ENCODE results near the gene SDCBP2. TPM values are rescaled to one million over a fixed set of nuclear protein-coding genes. Genes with fewer than 3 reads are reported as not detected.

The SDCBP2 gene
- total and polyA plus RNA-seq, 2 of the 13 experiments (the other 11 are each of a cell fraction or from before 2014, with no cell fraction given) = 1.2 to 2.4 TPM

- TF ChIP-seq ZHX1 (CRISPR knock-in tag; IDR thresholded peaks at IDR 0.05; ENCODE audit: low read depth) = no peak
- no peak for TF ChIP-seq THAP11 (CRISPR knock-in tag; IDR thresholded peaks at IDR 0.05)
- no peak for TF ChIP-seq ZBTB3 (CRISPR knock-in tag; IDR thresholded peaks at IDR 0.05; ENCODE audit: borderline replicate concordance, low read depth)
- TF ChIP-seq ARHGAP35 (CRISPR knock-in tag; IDR thresholded peaks at IDR 0.05; ENCODE audit: borderline replicate concordance) = no peak
- no peak for TF ChIP-seq EHMT2 (IDR thresholded peaks at IDR 0.05; ENCODE audit: borderline replicate concordance, low read depth, low read length)
- TF ChIP-seq BORCS8-MEF2B (CRISPR knock-in tag; IDR thresholded peaks at IDR 0.05) = no peak
- TF ChIP-seq ZNF281 (CRISPR knock-in tag; IDR thresholded peaks at IDR 0.05; ENCODE audit: borderline replicate concordance) = no peak
- TF ChIP-seq FOXJ3 (CRISPR knock-in tag; IDR thresholded peaks at IDR 0.05; ENCODE audit: borderline replicate concordance) = no peak
- TF ChIP-seq ATF5 (CRISPR knock-in tag; IDR thresholded peaks at IDR 0.05; ENCODE audit: low read depth) = 0 out of 2 replicates have a peak, but pooled peaks have one; percentile 14
- TF ChIP-seq DMTF1 (CRISPR knock-in tag; IDR thresholded peaks at IDR 0.05) = no peak
- TF ChIP-seq ESRRA (CRISPR knock-in tag; IDR thresholded peaks at IDR 0.05; ENCODE audit: low read depth) = no peak
- no peak for TF ChIP-seq SCMH1 (CRISPR knock-in tag; IDR thresholded peaks at IDR 0.05; ENCODE audit: borderline replicate concordance)
- no peak for TF ChIP-seq TMF1 (CRISPR knock-in tag; IDR thresholded peaks at IDR 0.05; ENCODE audit: low read depth)
- no peak for TF ChIP-seq SSRP1 (CRISPR knock-in tag; IDR thresholded peaks at IDR 0.05)
- no peak for TF ChIP-seq ZNF383 (CRISPR knock-in tag; IDR thresholded peaks at IDR 0.05; ENCODE audit: borderline replicate concordance)
- no peak for TF ChIP-seq GMEB2 (CRISPR knock-in tag; IDR thresholded peaks at IDR 0.05; ENCODE audit: low read depth)
Measured at GRCh38 chr20:1326031-1326930, 2.7 kb downstream of the SDCBP2 start (continued).
